Hematopoietic multipotent progenitor cell treated with erythropoietin and hydrocortisone succinate and interleukin-3 and kit ligand, for 8 days (in vitro differentiated cells): ENCODE data around the gene EPS8.
"Not testable (repeated sequence)": the region's sequence is repeated elsewhere in the genome, so short reads cannot be mapped to it uniquely, and the experiment has no call there.

Experiments
- DNase-seq: peaks from one replicate; pipeline ENCODE4 v3.0.0-alpha.2; 2015

EPS8 gene

GRCh38 chr12:15796493-15797141 is 7.4 kb upstream of the EPS8 start:
- no peak for DNase-seq

GRCh38 chr12:15794836-15795235 is 5.6 kb upstream of the EPS8 start:
- no peak for DNase-seq

DNA sequence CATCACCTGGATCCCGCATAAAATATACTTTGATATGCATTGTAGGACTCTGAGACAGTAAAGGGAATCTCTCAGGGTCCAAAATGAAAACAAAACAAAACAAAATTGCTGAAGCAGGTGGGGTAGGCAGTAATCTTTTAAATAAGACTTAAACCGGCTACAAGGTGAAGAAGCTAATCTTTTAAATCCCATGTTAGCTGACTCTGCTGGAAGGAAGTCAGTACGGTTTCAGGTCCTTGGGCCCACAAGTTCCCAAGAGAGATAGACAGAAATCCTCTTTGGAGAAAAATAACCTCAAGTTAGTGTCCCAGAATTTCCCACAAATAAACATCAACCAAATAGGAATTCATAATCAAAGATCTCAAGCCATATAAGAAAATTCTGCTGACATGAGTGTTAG is 5.0 kb upstream of the EPS8 start:
- DNase-seq, result no peak

DNA sequence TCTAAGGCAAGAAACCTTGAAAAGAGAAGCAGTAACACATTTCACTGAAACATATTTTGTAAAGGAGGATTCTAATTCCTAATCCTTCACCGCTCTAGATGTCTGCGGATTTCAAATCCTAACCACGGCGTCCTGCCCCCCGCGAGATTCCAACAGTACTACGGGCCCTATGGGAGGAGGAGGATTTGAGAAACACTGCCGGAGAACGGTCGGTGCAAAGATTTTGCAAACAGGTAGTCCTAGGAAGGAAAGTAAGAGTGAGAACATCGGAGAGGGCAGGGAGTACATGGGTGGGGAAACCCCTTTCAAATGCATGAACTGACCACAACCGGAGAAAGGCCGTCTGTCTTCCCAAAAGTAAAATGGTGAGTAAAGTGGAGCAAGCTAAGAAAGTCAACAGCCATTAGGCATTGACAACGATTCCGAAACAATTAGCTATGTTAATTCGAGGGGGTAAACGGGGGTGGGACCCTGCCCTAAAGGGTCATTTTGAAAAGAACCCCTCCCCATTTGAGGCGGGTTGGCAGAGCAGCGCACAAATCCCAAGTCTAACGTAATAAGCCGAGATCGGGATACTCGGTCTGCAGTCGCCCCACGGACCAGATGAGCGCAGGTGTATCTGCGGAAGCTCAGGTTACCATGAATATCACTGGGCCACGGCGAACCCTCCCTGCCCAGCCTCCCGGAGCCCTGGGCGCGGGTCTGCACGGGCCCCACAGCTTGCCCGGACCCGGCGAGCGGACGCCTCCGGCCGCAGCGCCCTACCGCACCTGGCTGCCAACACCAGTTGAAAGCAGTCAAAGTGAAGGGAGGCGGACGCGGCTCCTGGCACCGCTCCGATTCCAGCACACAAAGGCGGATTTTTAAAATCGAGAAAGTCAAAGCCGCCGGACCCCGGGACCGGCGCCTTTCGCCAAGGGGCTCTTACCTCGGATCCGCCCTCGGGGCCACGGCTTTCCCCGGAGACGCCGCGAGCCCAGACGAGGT is 662 bp downstream of the EPS8 start:
- peak; percentile 10 for DNase-seq

GRCh38 chr12:15787778-15788177 is 1.4 kb downstream of the EPS8 start:
- no peak for DNase-seq

- no peak for DNase-seq
Observed at GRCh38 chr12:15786772-15787171, 2.4 kb downstream of the EPS8 start.

DNA sequence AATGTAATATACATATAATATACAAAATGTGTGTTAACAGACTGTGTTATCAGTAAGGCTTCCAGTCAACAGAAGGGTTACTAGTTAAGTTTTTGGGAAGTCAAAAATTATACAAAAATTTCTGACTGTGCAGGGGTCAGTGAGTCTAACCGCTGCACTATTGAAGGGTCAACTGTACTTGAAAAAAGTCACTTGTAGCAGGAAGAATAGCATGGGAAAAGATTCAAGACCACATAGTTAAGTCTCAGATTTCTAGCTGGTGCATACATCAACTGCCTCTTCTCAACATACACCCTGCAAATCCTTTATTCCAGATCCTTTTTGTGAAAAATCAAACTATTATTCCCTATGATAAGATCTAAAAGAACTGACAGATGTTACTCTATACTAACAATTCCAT is 5.9 kb downstream of the EPS8 start:
- no peak for DNase-seq

DNA sequence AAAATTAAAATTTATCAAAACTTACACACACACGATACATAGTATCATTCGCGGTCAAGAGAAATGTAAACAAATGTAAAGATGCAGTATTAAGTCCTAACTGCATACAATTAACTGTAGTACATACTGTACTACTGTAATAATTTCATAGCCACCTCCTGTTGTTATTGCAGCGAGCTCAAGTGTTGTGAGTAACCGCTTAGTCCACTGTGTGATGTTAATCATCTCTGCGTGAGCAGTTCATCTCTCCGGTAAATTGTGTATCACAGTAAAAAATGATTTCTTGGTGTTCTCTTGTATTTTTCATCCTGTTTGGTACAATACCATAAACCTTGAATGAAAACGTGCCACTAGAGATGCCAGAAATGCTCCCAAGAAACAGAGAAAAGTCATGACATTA is 6.5 kb downstream of the EPS8 start:
- DNase-seq, result no peak

DNA sequence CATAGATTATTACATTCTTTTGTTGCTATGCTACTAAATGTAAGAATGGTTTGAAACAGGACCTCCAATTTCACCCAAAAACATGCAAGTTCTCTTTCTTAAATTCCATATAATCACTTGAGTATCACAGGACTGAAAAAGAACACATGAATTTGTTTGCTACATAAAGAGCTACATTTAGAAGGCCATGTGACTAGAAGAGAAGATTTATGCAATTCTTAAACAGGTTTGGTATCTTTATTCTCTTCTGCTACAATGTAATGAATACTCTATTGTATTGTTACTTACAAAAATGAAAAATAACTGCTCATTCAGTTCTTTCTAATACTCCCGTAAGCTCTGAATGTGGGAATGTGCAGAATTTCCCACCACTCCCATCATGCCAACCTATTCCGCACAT is 9.3 kb downstream of the EPS8 start:
- no peak for DNase-seq

GRCh38 chr12:15778126-15778525 is 11.1 kb downstream of the EPS8 start:
- DNase-seq, result no peak

DNA sequence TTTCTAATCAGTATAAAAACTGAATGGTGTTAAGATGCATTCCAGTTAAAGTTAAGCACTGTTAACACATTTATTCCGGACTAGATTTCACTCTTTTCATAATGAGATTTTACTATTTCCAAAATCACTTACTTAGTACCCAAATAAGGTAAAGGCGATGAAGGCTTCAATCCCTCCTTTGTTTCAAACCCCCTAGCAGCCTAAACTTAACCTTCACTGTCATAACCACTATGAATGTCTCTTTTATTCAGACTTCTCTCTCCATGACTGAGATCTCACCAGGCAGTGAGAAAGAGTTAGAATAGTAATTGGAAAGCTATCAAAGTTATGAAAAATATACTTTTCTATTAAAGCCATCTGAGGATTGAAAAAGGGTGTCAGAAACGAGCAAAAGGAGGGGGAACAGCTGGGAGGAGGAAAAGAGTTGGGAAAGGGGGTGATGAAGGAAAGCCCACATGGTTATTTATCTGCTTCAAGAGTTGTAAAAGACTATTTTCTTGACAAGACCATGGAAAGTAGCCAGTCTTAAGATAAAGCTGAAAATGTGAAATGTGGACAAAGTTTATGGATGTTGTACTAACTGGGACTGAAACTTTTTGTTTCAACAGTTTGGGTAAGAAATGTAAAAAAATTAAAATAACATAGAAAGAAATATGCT is 11.7 kb downstream of the EPS8 start:
- DNase-seq, result no peak

DNA sequence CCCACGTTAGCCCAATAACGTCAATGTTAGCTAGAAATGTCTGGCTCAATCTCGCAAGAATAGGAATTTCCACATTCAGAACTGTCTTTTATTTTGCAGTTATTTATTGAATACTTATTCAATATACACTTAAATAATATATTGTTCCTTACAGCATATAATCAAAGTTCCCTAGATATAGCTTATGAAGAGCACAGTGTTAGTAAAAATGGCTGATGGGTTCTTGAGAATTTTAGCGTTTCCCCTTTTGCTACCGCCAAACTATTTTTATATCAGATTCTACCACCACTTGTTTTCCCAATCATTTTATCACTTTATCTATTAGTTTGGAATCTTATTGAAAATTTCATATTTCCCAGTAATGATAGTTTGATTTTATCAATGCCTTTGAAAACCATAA is 12.7 kb downstream of the EPS8 start:
- no peak for DNase-seq

GRCh38 chr12:15774819-15775218 is 14.4 kb downstream of the EPS8 start:
- no peak for DNase-seq

GRCh38 chr12:15772405-15773018 is 16.7 kb downstream of the EPS8 start:
- peak; percentile 49 for DNase-seq

DNA sequence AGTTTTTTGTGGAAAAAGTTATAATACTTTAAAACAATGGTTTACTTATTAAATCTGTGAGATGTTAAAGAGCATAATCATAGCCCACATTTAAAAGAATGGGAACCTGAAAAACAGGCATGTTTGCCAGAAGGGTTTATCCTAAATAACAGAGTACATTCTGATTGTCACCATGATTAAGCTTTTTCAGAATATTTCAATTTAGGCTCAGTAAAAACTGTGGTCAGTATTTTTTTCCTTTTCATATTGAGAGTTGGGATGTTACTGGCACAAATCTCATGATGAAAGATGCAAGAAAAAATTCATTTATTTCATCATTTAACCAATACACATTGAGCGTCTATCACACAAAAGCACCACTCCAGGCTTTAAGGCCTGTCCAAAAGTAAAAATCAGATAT is 18.6 kb downstream of the EPS8 start:
- no peak for DNase-seq

- DNase-seq, result peak; percentile 31
Observed at GRCh38 chr12:15770021-15770420, 19.2 kb downstream of the EPS8 start.

- no peak for DNase-seq
Observed at GRCh38 chr12:15769586-15769985, 19.6 kb downstream of the EPS8 start.

DNA sequence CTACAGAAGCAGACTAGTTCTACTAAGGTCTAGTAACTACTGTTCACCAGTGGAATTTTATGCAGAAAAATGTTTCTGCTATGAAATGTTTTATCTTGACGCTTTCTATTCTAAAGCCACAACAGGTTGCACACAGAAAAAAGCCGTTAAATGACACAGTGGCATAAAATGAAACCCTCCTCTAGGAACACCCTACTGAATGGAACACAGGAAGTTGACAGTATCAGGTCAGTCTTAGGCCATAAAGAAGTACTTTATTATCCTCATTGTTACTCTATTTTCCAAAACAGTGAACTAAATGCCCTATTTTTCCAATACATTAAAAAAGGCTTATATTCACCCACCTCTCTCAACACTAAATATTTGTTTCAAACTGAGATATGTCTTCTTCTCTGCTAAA is 21.9 kb downstream of the EPS8 start:
- no peak for DNase-seq

- no peak for DNase-seq
Observed at GRCh38 chr12:15763328-15763727, 25.9 kb downstream of the EPS8 start.

DNA sequence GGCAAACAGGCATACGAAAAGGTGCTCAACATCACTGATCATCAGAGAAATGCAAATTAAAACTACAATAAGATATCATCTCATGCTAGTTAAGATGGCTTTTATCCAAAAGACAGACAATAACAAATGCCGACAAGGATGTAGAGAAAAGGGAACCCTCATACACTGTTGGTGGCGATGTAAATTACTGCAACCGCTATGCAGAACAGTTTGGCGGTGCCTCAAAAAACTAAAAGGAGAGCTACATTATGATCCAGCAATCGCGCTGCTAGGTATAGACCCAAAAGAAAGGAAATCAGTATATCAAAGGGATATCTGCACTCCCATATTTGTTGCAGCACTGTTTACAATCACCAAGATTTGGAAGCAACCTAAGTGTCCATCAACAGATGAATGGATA is 27.0 kb downstream of the EPS8 start:
- DNase-seq, result not testable (repeated sequence)

- DNase-seq, result peak; percentile 7
Observed at GRCh38 chr12:15757553-15758255, 31.5 kb downstream of the EPS8 start.

GRCh38 chr12:15756822-15757221 is 32.4 kb downstream of the EPS8 start:
- DNase-seq, result no peak

DNA sequence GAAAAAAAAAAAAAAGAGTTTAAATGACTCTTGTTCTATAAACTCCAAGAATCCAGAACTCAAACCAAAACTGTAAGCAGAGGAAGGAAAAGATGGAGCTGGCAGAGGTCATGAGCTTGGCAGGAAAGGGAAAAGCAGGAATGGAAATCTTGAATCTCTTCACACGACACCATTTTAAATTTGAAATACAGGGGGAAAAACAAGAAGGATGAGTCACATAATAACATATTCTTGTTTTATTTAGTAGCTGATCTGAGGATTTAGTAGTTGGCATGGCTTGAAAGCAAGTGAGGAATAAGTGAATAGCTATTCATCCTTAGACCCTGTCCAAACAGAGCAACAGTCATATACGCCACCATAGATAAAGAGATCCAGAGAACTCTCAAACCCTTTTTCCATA is 35.0 kb downstream of the EPS8 start:
- no peak for DNase-seq
